PFSK-1 (cell line): ENCODE results near the gene CAMKV.

Experiments used
- FOXP2 ChIP-seq: optimal IDR thresholded peaks from 2 replicates; pipeline ENCODE3; 2011; ENCODE audit warnings: borderline replicate concordance, control low read depth, inconsistent platforms; ENCODE audit not compliant: insufficient read depth; ENCODE audit errors: extremely low read length, extremely low read depth
- POLR2AphosphoS5 ChIP-seq: IDR thresholded peaks from 2 replicates; pipeline ENCODE4 v1.6.1; 2012; ENCODE audit warnings: low read depth, mild to moderate bottlenecking, control low read depth, low read length, moderate library complexity
- REST ChIP-seq, 2 experiments: IDR thresholded peaks; 2 replicates each; pipeline versions ENCODE4 v1.6.1 to v1.8.0; 2011 to 2012; ENCODE audit warnings: low read depth in 2 of 2, low read length in 2 of 2, control low read depth in 1 of 2, inconsistent platforms in 1 of 2, mild to moderate bottlenecking in 1 of 2, moderate library complexity in 1 of 2; ENCODE audit not compliant: insufficient read depth in 1 of 2
- SIN3A ChIP-seq: IDR thresholded peaks from 2 replicates; pipeline ENCODE4 v1.6.1; 2012; ENCODE audit warnings: mild to moderate bottlenecking, low read length, moderate library complexity, borderline replicate concordance; ENCODE audit not compliant: insufficient read depth
- TAF1 ChIP-seq: IDR thresholded peaks from 2 replicates; pipeline ENCODE4 v1.6.1; 2012; ENCODE audit warnings: low read length, control low read depth, borderline replicate concordance; ENCODE audit not compliant: insufficient read depth

CAMKV gene

GRCh38 chr3:49899815-49900214 lies 30.1 kb upstream of the CAMKV start:
- TF ChIP-seq FOXP2 = no peak
- no peak for TF ChIP-seq REST (IDR thresholded peaks at IDR 0.05; ENCODE audit: insufficient read depth in 1 of 2, low read depth in 2 of 2, low read length in 2 of 2)
- no peak for TF ChIP-seq SIN3A
- TF ChIP-seq POLR2AphosphoS5 = no peak
- TF ChIP-seq TAF1 = no peak

- TF ChIP-seq POLR2AphosphoS5 = no peak
- TF ChIP-seq FOXP2 = no peak
- no peak for TF ChIP-seq SIN3A
- TF ChIP-seq REST (IDR thresholded peaks at IDR 0.05; ENCODE audit: insufficient read depth in 1 of 2, low read depth in 2 of 2, low read length in 2 of 2) = no peak
Observed at GRCh38 chr3:49898991-49899390, 29.3 kb upstream of the CAMKV start.

- TF ChIP-seq POLR2AphosphoS5 (no peak), FOXP2 (no peak), REST (IDR thresholded peaks at IDR 0.05; ENCODE audit: insufficient read depth in 1 of 2, low read depth in 2 of 2, low read length in 2 of 2) (no peak), TAF1 (no peak), SIN3A (no peak)
Observed at GRCh38 chr3:49896345-49896744, 26.6 kb upstream of the CAMKV start.

DNA sequence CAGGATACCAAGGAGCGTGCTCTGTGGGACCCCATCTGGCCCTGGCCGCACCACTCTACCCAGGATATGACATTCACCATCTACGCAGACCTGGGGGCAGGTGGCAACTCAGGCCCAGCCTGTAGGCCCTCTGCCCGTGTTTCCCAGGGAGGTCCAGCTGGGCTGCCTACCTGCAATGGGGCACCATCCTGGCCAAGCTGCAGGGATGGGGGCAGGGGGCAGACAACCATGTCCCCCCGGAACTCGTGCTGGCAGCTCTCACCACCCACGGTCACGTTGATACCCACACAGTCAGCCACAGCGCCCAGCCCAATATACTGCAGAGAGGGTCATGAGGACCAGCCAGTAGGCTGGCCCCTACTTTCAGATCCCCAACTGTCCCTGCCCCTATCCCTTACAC lies 26.1 kb upstream of the CAMKV start:
- TF ChIP-seq FOXP2 (no peak), REST (IDR thresholded peaks at IDR 0.05; ENCODE audit: insufficient read depth in 1 of 2, low read depth in 2 of 2, low read length in 2 of 2) (no peak), SIN3A (no peak), TAF1 (no peak), POLR2AphosphoS5 (no peak)

DNA sequence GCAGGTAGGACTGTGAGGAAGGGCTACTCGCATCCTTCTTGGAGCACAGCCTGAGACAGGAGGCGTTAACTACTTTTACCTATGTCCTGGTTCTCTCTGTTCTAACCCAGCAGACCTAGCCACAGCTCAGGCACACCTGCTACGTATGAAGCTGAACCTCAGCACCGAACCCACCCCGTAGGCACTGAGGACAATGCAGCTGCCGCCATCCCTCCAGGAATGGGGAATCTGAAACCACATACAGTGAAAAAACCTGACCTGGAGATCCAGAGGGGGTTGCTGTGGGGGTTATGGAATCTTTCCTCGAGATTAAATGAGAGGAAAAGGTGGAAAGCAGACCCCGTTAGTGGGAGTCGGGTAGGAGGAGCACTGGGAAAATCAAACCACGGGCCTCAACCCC lies 19.6 kb upstream of the CAMKV start:
- TF ChIP-seq REST (IDR thresholded peaks at IDR 0.05; ENCODE audit: insufficient read depth in 1 of 2, low read depth in 2 of 2, low read length in 2 of 2) = no peak
- TF ChIP-seq FOXP2 = no peak
- no peak for TF ChIP-seq TAF1
- TF ChIP-seq POLR2AphosphoS5 = no peak
- no peak for TF ChIP-seq SIN3A
